ENCODE results near the gene LPCAT3. TPM values are rescaled to one million over a fixed set of nuclear protein-coding genes. Genes with fewer than 3 reads are reported as not detected.

Gene LPCAT3
- total RNA-seq, 1 experiment from 2014 or later, result 54.3 TPM

DNA sequence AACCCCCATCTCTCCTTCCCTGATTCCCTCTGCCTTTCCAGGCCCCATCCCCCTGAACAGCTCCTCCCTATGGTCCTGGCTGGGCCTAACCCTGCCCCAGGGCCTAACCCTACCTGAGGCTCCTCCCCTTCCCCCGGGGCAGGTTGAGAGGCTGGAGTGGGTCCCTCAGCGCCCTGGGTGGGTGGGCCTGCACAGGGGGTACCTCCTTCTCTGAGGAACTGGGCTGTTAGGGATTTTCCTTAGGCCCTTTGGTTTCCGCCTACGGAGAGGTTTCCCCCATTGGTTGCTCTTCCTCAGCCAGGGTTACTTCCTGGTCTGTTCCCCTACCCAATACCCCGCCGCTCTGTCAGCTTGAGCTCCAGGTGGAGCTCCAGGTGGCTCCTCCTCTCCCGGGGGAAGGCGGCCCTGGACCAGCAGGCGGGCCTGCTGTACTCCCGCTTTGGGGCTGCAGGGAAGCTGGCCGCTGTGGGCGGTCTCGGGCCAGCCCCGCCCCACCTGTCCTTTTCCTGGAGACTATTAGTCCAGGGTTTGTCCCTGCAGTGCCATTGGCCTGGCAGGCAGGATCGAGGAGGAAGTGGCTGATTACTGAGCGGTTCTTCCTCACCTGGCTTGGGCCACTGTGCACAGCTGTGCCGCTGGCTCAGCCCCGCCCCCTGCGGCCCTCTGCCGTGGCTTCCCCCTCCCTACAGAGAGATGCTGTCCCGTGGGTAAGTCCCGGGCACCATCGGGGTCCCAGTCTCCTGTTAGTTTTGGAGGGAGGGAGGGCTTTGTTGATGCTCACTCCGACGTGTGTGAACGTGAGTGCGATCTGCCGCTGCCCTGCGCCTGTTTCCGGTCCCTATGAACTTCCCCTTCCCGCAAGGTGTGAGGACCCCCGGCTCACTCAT, 72.0 kb downstream of the LPCAT3 start:
- TF ChIP-seq POLR2AphosphoS5 (IDR thresholded peaks at IDR 0.05; ENCODE audit: low read depth, low read length), result peak; percentile 35; the same call in 1 of the 2 replicates
- no peak for TF ChIP-seq SIN3A (IDR thresholded peaks at IDR 0.05; ENCODE audit: borderline replicate concordance, insufficient read depth, low read depth, low read length)
- ChIA-PET CTCF (interaction anchor here (0.7 kb wide), 1 partner anchor 16 kb away, joined by 3 read pairs; no protein-coding TSS in a partner anchor), POLR2A (no interaction called here)
- Histone ChIP-seq H3K27me3 (ENCODE audit: control insufficient read depth, insufficient read depth, low read length) (no peaks in the 10 kb centered on the region), H3K27ac (ENCODE audit: low read length) (peak overlapping the region; percentile 95), H3K9me3 (ENCODE audit: control insufficient read depth, insufficient read depth, low read depth, low read length) (no peaks in the 10 kb centered on the region), H3K4me1 (ENCODE audit: control insufficient read depth, insufficient read depth, low read length) (peaks cover 32% of the 10 kb centered on the region), H3K36me3 (ENCODE audit: control insufficient read depth, insufficient read depth, low read length) (no peaks in the 10 kb centered on the region; the same call in 1 of the 2 replicates), H3K4me3 (ENCODE audit: low read depth in 2 of 2, low read length in 2 of 2) (peak overlapping the region; percentile 44 to 72)
- DNase-seq (ENCODE audit: low read depth, low spot score) (no peak), ATAC-seq (peak; percentile 66)
- intact Hi-C loops (cut with micrococcal nuclease; ENCODE audit: unreplicated experiment) (loop anchor here (10.0 kb wide), 1 partner anchor 169 kb away; no protein-coding TSS in a partner anchor), in situ Hi-C loops (cut with HindIII; ENCODE audit: low pct_unique_long_range_greater_than_20kb, low sequenced_read_pairs) (no loop called here)
- BruUV-seq (replicated peaks), result no TSS peak

- ChIA-PET CTCF (no interaction called here), POLR2A (no interaction called here)
- no TSS peak for BruUV-seq (replicated peaks)
- H3K4me1 ChIP-seq (ENCODE audit: control insufficient read depth, insufficient read depth, low read length), result peaks cover 38% of the 10 kb centered on the region
- no peaks in the 10 kb centered on the region for H3K9me3 ChIP-seq (ENCODE audit: control insufficient read depth, insufficient read depth, low read depth, low read length)
- TF ChIP-seq REST (IDR thresholded peaks at IDR 0.05; ENCODE audit: insufficient read depth in 1 of 2, low read depth in 2 of 2, low read length in 1 of 2) (no peak), TCF7L2 (IDR thresholded peaks at IDR 0.05; ENCODE audit: low read depth, low read length) (no peak), POLR2AphosphoS5 (IDR thresholded peaks at IDR 0.05; ENCODE audit: low read depth, low read length) (no peak), SIN3A (IDR thresholded peaks at IDR 0.05; ENCODE audit: borderline replicate concordance, insufficient read depth, low read depth, low read length) (no peak), CTCF (IDR thresholded peaks at IDR 0.05) (no peak)
- intact Hi-C loops (cut with micrococcal nuclease; ENCODE audit: unreplicated experiment) (loop anchor here (10.0 kb wide), 1 partner anchor 169 kb away; no protein-coding TSS in a partner anchor), in situ Hi-C loops (cut with HindIII; ENCODE audit: low pct_unique_long_range_greater_than_20kb, low sequenced_read_pairs) (no loop called here)
- H3K27me3 ChIP-seq (ENCODE audit: control insufficient read depth, insufficient read depth, low read length), result no peaks in the 10 kb centered on the region
- no peaks in the 10 kb centered on the region; the same call in 1 of the 2 replicates for H3K36me3 ChIP-seq (ENCODE audit: control insufficient read depth, insufficient read depth, low read length)
- no peak for ATAC-seq
- H3K27ac ChIP-seq (ENCODE audit: low read length), result peak overlapping the region; percentile 95
- no peak for DNase-seq (ENCODE audit: low read depth, low spot score)
- H3K4me3 ChIP-seq (ENCODE audit: low read depth in 2 of 2, low read length in 2 of 2), result peak overlapping the region; percentile 64 to 72
Observed at GRCh38 chr12:6945613-6946012, 72.7 kb downstream of the LPCAT3 start.

Measured in Panc1 (cell line).